ENCODE results near the gene PPP1R3A.

DNA sequence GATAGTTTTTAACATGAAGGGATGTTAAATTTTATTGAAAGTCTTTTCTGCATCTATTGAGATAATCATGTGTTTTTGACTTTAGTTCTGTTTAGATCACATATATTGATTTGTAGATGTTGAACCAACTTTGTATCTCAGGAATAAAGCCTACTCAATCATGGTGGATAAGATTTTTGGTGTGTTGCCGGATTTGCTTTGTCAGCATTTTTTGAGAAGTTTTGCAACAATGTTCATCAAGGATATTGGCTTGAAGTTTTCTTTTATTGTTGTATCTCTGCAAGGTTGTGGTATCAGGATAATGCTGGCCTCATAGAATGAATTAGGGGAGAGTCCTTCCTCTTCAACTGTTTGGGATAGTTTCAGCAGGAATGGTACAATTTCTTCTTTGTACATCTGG lies 9.3 kb upstream of the PPP1R3A start:
- TF ChIP-seq, protein P1, sequence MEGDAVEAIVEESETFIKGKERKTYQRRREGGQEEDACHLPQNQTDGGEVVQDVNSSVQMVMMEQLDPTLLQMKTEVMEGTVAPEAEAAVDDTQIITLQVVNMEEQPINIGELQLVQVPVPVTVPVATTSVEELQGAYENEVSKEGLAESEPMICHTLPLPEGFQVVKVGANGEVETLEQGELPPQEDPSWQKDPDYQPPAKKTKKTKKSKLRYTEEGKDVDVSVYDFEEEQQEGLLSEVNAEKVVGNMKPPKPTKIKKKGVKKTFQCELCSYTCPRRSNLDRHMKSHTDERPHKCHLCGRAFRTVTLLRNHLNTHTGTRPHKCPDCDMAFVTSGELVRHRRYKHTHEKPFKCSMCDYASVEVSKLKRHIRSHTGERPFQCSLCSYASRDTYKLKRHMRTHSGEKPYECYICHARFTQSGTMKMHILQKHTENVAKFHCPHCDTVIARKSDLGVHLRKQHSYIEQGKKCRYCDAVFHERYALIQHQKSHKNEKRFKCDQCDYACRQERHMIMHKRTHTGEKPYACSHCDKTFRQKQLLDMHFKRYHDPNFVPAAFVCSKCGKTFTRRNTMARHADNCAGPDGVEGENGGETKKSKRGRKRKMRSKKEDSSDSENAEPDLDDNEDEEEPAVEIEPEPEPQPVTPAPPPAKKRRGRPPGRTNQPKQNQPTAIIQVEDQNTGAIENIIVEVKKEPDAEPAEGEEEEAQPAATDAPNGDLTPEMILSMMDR (IDR thresholded peaks at IDR 0.05; ENCODE audit: poor library complexity): no peak
- no peak for TF ChIP-seq EZH2 (IDR thresholded peaks at IDR 0.05; ENCODE audit: borderline replicate concordance)
- no peak for TF ChIP-seq EZH2phosphoT487 (IDR thresholded peaks at IDR 0.05; ENCODE audit: low read depth, severe bottlenecking, unreplicated experiment)

Data from hepatocyte (in vitro differentiated cells).